ENCODE data around the gene UBE2N.
A peak's percentile ranks its signal among the peaks of the same experiment; 100 is the strongest.

The UBE2N gene

GRCh38 chr12:93381161-93381975, 60.4 kb downstream of the UBE2N start:
- TF ChIP-seq, protein P1, sequence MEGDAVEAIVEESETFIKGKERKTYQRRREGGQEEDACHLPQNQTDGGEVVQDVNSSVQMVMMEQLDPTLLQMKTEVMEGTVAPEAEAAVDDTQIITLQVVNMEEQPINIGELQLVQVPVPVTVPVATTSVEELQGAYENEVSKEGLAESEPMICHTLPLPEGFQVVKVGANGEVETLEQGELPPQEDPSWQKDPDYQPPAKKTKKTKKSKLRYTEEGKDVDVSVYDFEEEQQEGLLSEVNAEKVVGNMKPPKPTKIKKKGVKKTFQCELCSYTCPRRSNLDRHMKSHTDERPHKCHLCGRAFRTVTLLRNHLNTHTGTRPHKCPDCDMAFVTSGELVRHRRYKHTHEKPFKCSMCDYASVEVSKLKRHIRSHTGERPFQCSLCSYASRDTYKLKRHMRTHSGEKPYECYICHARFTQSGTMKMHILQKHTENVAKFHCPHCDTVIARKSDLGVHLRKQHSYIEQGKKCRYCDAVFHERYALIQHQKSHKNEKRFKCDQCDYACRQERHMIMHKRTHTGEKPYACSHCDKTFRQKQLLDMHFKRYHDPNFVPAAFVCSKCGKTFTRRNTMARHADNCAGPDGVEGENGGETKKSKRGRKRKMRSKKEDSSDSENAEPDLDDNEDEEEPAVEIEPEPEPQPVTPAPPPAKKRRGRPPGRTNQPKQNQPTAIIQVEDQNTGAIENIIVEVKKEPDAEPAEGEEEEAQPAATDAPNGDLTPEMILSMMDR (IDR thresholded peaks at IDR 0.05; ENCODE audit: insufficient read depth, low read depth, low read length, missing control alignments) = no peak
- peak overlapping the region; percentile 5 for H3K4me3 ChIP-seq (ENCODE audit: low read length)
- DNase-seq (ENCODE audit: low read depth) = no peak

- H3K4me3 ChIP-seq (ENCODE audit: low read length) = peak overlapping the region; percentile 82
- peak; percentile 34 for DNase-seq (ENCODE audit: low read depth)
- TF ChIP-seq, protein P1 (IDR thresholded peaks at IDR 0.05; ENCODE audit: insufficient read depth, low read depth, low read length, missing control alignments) = peak; percentile 16
Observed at GRCh38 chr12:93380480-93381121, 61.1 kb downstream of the UBE2N start.

DNA sequence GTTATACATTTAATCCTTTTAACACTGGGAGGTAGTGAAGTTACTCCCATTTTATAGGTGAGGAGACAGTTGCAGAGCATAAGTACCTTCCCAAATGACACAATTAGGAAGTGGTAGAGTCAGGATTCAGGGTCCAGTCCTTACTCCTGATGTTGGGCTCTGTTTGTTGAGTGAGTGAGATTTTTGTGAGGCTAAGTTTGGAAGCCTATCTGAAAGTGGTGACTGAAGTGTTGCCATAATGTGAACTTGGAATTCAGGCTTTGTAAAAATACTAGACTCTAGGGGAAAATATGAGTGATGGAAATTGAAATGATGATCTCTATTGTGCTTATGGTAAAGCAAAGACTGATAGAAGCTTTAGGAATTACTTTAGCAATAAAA, 61.8 kb downstream of the UBE2N start:
- TF ChIP-seq, protein P1 (IDR thresholded peaks at IDR 0.05; ENCODE audit: insufficient read depth, low read depth, low read length, missing control alignments) = no peak
- H3K4me3 ChIP-seq (ENCODE audit: low read length) = peak overlapping the region; percentile 82
- no peak for DNase-seq (ENCODE audit: low read depth)

- TF ChIP-seq, protein P1 (IDR thresholded peaks at IDR 0.05; ENCODE audit: insufficient read depth, low read depth, low read length, missing control alignments) = no peak
- no peak for DNase-seq (ENCODE audit: low read depth)
- H3K4me3 ChIP-seq (ENCODE audit: low read length) = peak overlapping the region; percentile 82
Observed at GRCh38 chr12:93379326-93379980, 62.3 kb downstream of the UBE2N start.

DNA sequence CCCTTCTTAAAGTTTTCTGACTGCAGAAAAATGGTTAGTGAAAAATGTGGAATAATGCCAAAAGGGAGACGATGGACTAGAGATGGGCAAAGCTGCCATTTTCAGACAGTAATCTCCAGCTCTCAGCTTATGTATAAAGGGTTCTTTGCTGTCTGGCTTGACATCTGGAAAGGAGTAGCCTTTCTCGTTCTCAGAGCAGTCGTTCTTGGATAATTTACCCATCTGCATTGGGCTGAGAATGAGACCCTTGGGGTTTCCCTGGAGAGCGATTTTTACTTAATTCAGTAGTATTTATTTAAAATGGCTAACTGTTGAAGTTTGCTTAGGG, 62.8 kb downstream of the UBE2N start:
- no peak for DNase-seq (ENCODE audit: low read depth)
- peak overlapping the region; percentile 82 for H3K4me3 ChIP-seq (ENCODE audit: low read length)
- TF ChIP-seq, protein P1 (IDR thresholded peaks at IDR 0.05; ENCODE audit: insufficient read depth, low read depth, low read length, missing control alignments) = no peak

GRCh38 chr12:93378196-93378997, 63.4 kb downstream of the UBE2N start:
- TF ChIP-seq, protein P1 (IDR thresholded peaks at IDR 0.05; ENCODE audit: insufficient read depth, low read depth, low read length, missing control alignments) = peak; percentile 5
- peak overlapping the region; percentile 82 for H3K4me3 ChIP-seq (ENCODE audit: low read length)
- peak; percentile 64 for DNase-seq (ENCODE audit: low read depth)

All from epithelial cell of esophagus (primary cell).